ENCODE data around the gene XIST.

DNA sequence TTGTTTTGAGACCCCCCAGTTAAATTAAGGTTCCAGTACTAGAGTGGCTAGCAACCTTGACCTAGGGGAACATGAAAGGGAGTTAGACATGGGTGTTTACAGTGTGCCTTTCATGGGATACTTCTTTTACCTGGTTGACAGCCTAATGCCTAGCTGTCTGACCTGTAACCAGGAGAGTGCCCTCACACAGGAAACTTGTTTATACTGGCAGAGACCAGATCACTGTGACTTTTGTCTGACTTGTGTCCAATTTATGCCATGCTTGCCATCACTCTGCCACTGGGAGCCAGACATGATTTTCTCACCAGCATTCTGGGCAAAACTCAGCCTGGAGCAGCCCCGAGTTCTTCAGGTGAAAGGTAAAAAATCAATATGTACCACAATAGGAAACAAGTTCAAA lies 16.4 kb upstream of the XIST start:
- no peak for TF ChIP-seq CTCF (conservative IDR thresholded peaks at IDR 0.05)
- TF ChIP-seq EZH2 (IDR thresholded peaks at IDR 0.05; ENCODE audit: low read depth): no peak
